A172 (cell line): Measurements from ENCODE around the gene IFIT3. TPM values are rescaled to one million over a fixed set of nuclear protein-coding genes. Genes with fewer than 3 reads are reported as not detected.

Experiments
- total RNA-seq: library from RNA; depleted of rRNA; stranded (reverse); fragments of >200 nt; shearing (Covaris generic); gene quantifications from 2 replicates; pipeline ENCODE4 v1.2.3, GENCODE V29; 2014; rRNA removed

IFIT3 gene
- total RNA-seq, 1 experiment from 2014 or later: 16.6 TPM

Other genes starting within 250 kb of the IFIT3 start
- 0.09 TPM in 1 of 2 replicates, not detected in the other for gene CH25H, start 120.7 kb upstream of the IFIT3 start, total RNA-seq
- gene LIPA, start 76.2 kb upstream of the IFIT3 start, total RNA-seq: 92.1 and 113 TPM in 2 replicates
- 2.5 and 3.5 TPM in 2 replicates for gene IFIT2, start 26.0 kb upstream of the IFIT3 start, total RNA-seq
- gene IFIT1B, start 50.1 kb downstream of the IFIT3 start, total RNA-seq: not detected in 2 replicates
- gene IFIT1, start 64.6 kb downstream of the IFIT3 start, total RNA-seq: 21.2 and 22.9 TPM in 2 replicates
- 35.5 and 38.5 TPM in 2 replicates for gene IFIT5, start 86.6 kb downstream of the IFIT3 start, total RNA-seq
- 0.38 and 0.50 TPM in 2 replicates for gene SLC16A12, start 207.6 kb downstream of the IFIT3 start, total RNA-seq